Measurements from ENCODE around the gene ZNFX1.

The ZNFX1 gene

GRCh38 chr20:49248879-49249665 is 28.8 kb downstream of the ZNFX1 start:
- no peak for TF ChIP-seq CTCF (IDR thresholded peaks at IDR 0.05)

GRCh38 chr20:49248301-49248700 is 29.6 kb downstream of the ZNFX1 start:
- no peaks in the 10 kb centered on the region for H3K27me3 ChIP-seq
- peaks cover 100% of the 10 kb centered on the region for H3K36me3 ChIP-seq
- H3K4me1 ChIP-seq (ENCODE audit: control insufficient read depth in 1 of 2, insufficient read depth in 1 of 2, low read depth in 1 of 2, low read length in 1 of 2): no peaks in the 10 kb centered on the region
- H3K4me3 ChIP-seq (ENCODE audit: low read depth in 1 of 2, low read length in 1 of 2): no peak overlapping the region
- TF ChIP-seq CTCF (IDR thresholded peaks at IDR 0.05): no peak
- H3K9me3 ChIP-seq: no peaks in the 10 kb centered on the region
- peak overlapping the region; percentile 35 for H3K27ac ChIP-seq

More at GRCh38 chr20:49248879-49249665, 28.8 kb downstream of the ZNFX1 start:
- H3K4me1 ChIP-seq (ENCODE audit: control insufficient read depth in 1 of 2, insufficient read depth in 1 of 2, low read depth in 1 of 2, low read length in 1 of 2): no peaks in the 10 kb centered on the region
- peaks cover 100% of the 10 kb centered on the region for H3K36me3 ChIP-seq
- H3K27me3 ChIP-seq: no peaks in the 10 kb centered on the region
- H3K4me3 ChIP-seq (ENCODE audit: low read depth in 1 of 2, low read length in 1 of 2): no peak overlapping the region
- H3K27ac ChIP-seq: peak overlapping the region; percentile 33
- H3K9me3 ChIP-seq: no peaks in the 10 kb centered on the region

GRCh38 chr20:49247792-49248191 is 30.1 kb downstream of the ZNFX1 start:
- no peak overlapping the region for H3K4me3 ChIP-seq (ENCODE audit: low read depth in 1 of 2, low read length in 1 of 2)
- TF ChIP-seq CTCF (IDR thresholded peaks at IDR 0.05): no peak
- no peaks in the 10 kb centered on the region for H3K9me3 ChIP-seq
- H3K36me3 ChIP-seq: peaks cover 100% of the 10 kb centered on the region
- H3K27ac ChIP-seq: peak overlapping the region; percentile 35
- H3K27me3 ChIP-seq: no peaks in the 10 kb centered on the region
- H3K4me1 ChIP-seq (ENCODE audit: control insufficient read depth in 1 of 2, insufficient read depth in 1 of 2, low read depth in 1 of 2, low read length in 1 of 2): no peaks in the 10 kb centered on the region

- H3K36me3 ChIP-seq: peaks cover 100% of the 10 kb centered on the region
- H3K4me3 ChIP-seq (ENCODE audit: low read depth in 1 of 2, low read length in 1 of 2): no peak overlapping the region
- no peaks in the 10 kb centered on the region for H3K9me3 ChIP-seq
- peak overlapping the region; percentile 35 for H3K27ac ChIP-seq
- no peaks in the 10 kb centered on the region for H3K27me3 ChIP-seq
- TF ChIP-seq CTCF (IDR thresholded peaks at IDR 0.05): no peak
- no peaks in the 10 kb centered on the region for H3K4me1 ChIP-seq (ENCODE audit: control insufficient read depth in 1 of 2, insufficient read depth in 1 of 2, low read depth in 1 of 2, low read length in 1 of 2)
Observed at GRCh38 chr20:49247169-49247723, 30.6 kb downstream of the ZNFX1 start.

GRCh38 chr20:49245921-49246740 is 31.7 kb downstream of the ZNFX1 start:
- Histone ChIP-seq H3K4me3 (ENCODE audit: low read depth in 1 of 2, low read length in 1 of 2) (no peak overlapping the region), H3K9me3 (no peaks in the 10 kb centered on the region), H3K27me3 (no peaks in the 10 kb centered on the region), H3K4me1 (ENCODE audit: control insufficient read depth in 1 of 2, insufficient read depth in 1 of 2, low read depth in 1 of 2, low read length in 1 of 2) (no peaks in the 10 kb centered on the region), H3K36me3 (peaks cover 99% of the 10 kb centered on the region), H3K27ac (peak overlapping the region; percentile 2)
- TF ChIP-seq CTCF (IDR thresholded peaks at IDR 0.05): peak; percentile 31

Measured in neutrophil (primary cell).